ENCODE results near the gene FCER2.
A peak's percentile ranks its signal among the peaks of the same experiment; 100 is the strongest.

Gene FCER2

DNA sequence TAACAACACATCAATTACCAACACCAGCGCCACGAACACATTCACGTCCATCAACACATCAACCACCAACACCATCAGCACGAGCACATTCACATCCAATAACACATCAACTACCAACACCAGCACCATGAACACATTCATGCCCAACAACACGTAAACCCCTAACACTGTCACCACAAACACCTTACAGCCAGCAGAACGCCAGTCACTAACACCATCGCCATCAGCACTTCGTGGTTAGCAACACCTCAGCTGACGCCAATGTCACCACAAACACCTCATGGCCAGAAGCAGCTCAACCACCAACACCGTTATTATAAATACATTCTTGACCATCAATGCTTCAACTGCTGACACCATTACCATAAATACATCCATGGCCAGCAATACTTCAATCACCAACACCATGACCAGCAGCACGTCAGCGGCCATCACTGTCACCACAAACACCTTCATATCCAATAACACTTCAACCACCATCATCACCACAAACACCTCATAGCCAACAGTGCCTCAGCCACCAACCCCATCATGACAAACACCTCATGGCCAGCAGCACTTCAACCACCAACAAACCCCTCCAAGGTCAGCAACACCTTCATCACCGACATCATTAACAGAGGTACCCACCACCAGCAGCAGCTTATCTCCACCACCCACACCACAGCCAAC is 9.4 kb downstream of the FCER2 start:
- Histone ChIP-seq H3K4me3 (ENCODE audit: low read depth in 1 of 5, low read length in 5 of 5) (no peak overlapping the region), H3K9me3 (ENCODE audit: control insufficient read depth in 5 of 5, low read length in 5 of 5) (no peaks in the 10 kb centered on the region), H3K4me1 (ENCODE audit: control insufficient read depth in 5 of 5, insufficient read depth in 5 of 5, low read length in 5 of 5) (peaks cover 0 to 4% (median 0%) of the 10 kb centered on the region in 5 donors), H3K9ac (ENCODE audit: low read length in 5 of 5) (no peak overlapping the region), H3K36me3 (ENCODE audit: control insufficient read depth in 5 of 5, insufficient read depth in 5 of 5, low read length in 5 of 5) (no peaks in the 10 kb centered on the region), H3K27ac (ENCODE audit: low read depth, low read length) (no peak overlapping the region), H3K27me3 (ENCODE audit: control insufficient read depth in 5 of 5, insufficient read depth in 4 of 5, low read length in 5 of 5) (peaks cover 6 to 30% (median 17%) of the 10 kb centered on the region in 5 donors)

- Histone ChIP-seq H3K27me3 (ENCODE audit: control insufficient read depth in 5 of 5, insufficient read depth in 4 of 5, low read length in 5 of 5) (peaks cover 0 to 22% (median 11%) of the 10 kb centered on the region in 5 donors), H3K4me3 (ENCODE audit: low read depth in 1 of 5, low read length in 5 of 5) (no peak overlapping the region), H3K36me3 (ENCODE audit: control insufficient read depth in 5 of 5, insufficient read depth in 5 of 5, low read length in 5 of 5) (no peaks in the 10 kb centered on the region), H3K4me1 (ENCODE audit: control insufficient read depth in 5 of 5, insufficient read depth in 5 of 5, low read length in 5 of 5) (peaks cover 0 to 4% (median 0%) of the 10 kb centered on the region in 5 donors), H3K27ac (ENCODE audit: low read depth, low read length) (no peak overlapping the region), H3K9me3 (ENCODE audit: control insufficient read depth in 5 of 5, low read length in 5 of 5) (no peaks in the 10 kb centered on the region), H3K9ac (ENCODE audit: low read length in 5 of 5) (no peak overlapping the region)
These were observed 10.4 kb downstream of the FCER2 start for GRCh38 chr19:7691497-7691896.

DNA sequence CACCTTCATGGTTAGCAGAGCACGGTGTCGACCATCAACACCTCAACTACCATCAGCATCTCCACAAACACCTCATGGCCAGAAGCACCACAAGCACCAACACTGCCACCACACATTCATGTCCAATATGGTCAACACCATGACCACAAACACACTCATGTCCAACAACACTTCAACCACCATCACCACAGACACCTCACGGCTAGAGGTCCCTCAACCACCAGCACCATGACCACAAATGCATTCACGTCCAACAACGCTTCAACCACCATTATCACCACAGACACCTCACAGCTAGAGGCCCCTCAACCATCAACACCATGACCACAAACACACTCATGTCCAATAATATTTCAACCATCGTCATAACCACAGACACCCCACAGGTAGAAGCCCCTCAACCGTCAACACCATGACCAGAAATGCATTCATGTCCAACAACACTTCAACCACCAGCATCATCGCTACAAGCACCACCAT is 11.1 kb downstream of the FCER2 start:
- H3K9me3 ChIP-seq (ENCODE audit: control insufficient read depth in 5 of 5, low read length in 5 of 5), result no peaks in the 10 kb centered on the region
- no peak overlapping the region for H3K9ac ChIP-seq (ENCODE audit: low read length in 5 of 5)
- H3K4me3 ChIP-seq (ENCODE audit: low read depth in 1 of 5, low read length in 5 of 5), result no peak overlapping the region
- H3K4me1 ChIP-seq (ENCODE audit: control insufficient read depth in 5 of 5, insufficient read depth in 5 of 5, low read length in 5 of 5), result peaks cover 0 to 4% (median 0%) of the 10 kb centered on the region in 5 donors
- peaks cover 0 to 22% (median 11%) of the 10 kb centered on the region in 5 donors for H3K27me3 ChIP-seq (ENCODE audit: control insufficient read depth in 5 of 5, insufficient read depth in 4 of 5, low read length in 5 of 5)
- H3K36me3 ChIP-seq (ENCODE audit: control insufficient read depth in 5 of 5, insufficient read depth in 5 of 5, low read length in 5 of 5), result no peaks in the 10 kb centered on the region
- no peak overlapping the region for H3K27ac ChIP-seq (ENCODE audit: low read depth, low read length)

- Histone ChIP-seq H3K9me3 (ENCODE audit: control insufficient read depth in 5 of 5, low read length in 5 of 5) (no peaks in the 10 kb centered on the region), H3K27me3 (ENCODE audit: control insufficient read depth in 5 of 5, insufficient read depth in 4 of 5, low read length in 5 of 5) (peaks cover 0 to 22% (median 11%) of the 10 kb centered on the region in 5 donors), H3K27ac (ENCODE audit: low read depth, low read length) (no peak overlapping the region), H3K4me1 (ENCODE audit: control insufficient read depth in 5 of 5, insufficient read depth in 5 of 5, low read length in 5 of 5) (no peaks in the 10 kb centered on the region), H3K4me3 (ENCODE audit: low read depth in 1 of 5, low read length in 5 of 5) (no peak overlapping the region), H3K9ac (ENCODE audit: low read length in 5 of 5) (no peak overlapping the region), H3K36me3 (ENCODE audit: control insufficient read depth in 5 of 5, insufficient read depth in 5 of 5, low read length in 5 of 5) (peaks cover 0 to 7% (median 0%) of the 10 kb centered on the region in 5 donors)
These were observed 12.8 kb downstream of the FCER2 start for GRCh38 chr19:7689165-7689564.

DNA sequence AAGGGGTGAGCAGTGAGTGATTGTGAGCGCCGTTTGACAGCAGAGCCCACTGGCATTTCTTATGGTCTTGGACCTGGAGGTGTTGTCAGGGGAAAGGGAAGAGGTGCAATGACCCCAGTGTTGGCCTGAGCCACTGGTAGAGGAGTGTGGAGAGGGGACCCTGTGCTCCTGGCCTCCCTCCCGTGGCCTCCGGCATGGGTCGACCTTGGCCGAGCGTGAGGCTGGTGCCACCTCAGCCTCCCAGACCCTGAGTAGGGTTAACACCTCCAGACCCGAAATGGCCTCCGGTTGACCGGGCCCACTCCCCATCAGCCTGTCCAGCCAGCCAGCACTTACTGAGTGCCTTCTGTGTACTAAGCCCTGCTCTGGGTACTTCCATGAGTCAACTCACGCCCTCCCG is 14.8 kb downstream of the FCER2 start:
- Histone ChIP-seq H3K36me3 (ENCODE audit: control insufficient read depth in 5 of 5, insufficient read depth in 5 of 5, low read length in 5 of 5) (peaks cover 0 to 26% (median 13%) of the 10 kb centered on the region in 5 donors), H3K27me3 (ENCODE audit: control insufficient read depth in 5 of 5, insufficient read depth in 4 of 5, low read length in 5 of 5) (peaks cover 0 to 22% (median 11%) of the 10 kb centered on the region in 5 donors), H3K4me1 (ENCODE audit: control insufficient read depth in 5 of 5, insufficient read depth in 5 of 5, low read length in 5 of 5) (peaks cover 0 to 4% (median under 1%) of the 10 kb centered on the region in 5 donors), H3K27ac (ENCODE audit: low read depth, low read length) (no peak overlapping the region), H3K9me3 (ENCODE audit: control insufficient read depth in 5 of 5, low read length in 5 of 5) (no peaks in the 10 kb centered on the region), H3K9ac (ENCODE audit: low read length in 5 of 5) (no peak overlapping the region), H3K4me3 (ENCODE audit: low read depth in 1 of 5, low read length in 5 of 5) (no peak overlapping the region)

DNA sequence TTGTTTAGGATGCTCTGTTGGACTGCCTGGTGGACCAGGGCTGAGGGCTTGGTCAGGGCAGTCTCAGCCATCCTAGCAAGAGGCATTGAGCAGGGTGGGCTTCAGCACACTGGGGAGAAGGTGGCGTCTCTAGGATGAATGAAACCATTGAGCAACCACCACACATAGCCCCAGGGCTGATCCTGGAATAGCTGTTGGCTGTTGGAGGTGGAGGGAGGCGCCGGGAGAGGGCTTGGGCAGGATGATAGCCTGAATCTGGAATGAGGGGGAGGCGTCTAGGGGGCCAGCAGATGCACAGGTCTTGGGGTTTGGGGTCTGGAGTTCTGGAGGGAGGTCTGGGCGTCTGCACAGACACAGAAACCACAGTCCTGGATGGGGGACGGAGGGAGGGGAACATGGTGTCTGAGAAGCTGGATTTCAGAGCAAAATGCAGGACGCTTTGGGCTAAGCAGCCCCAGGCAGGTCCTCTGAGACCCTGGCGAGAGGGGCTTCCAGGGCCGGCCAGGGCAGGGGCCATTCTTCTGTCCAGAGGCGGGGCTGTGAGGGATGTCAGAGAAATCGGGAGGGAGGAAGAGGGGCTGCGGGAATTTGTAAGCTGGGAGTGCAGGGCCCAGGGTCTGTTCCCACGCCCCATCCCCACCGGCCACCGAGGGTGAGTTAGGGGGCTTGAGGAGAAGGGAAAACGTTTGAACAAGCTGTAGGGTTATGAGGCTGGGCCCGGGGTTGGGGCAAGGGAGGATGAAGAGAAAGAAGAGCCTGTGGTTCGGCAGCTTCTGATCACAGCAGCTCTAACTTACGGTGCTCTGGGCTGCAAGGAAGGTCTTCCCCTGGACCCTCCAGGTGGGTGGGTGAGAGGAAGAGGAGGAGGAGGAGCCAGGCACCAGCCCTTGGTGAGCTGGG is 16.1 kb downstream of the FCER2 start:
- Histone ChIP-seq H3K9ac (ENCODE audit: low read length in 5 of 5) (peak overlapping the region in 1 of 5 donors; percentile 30), H3K27ac (ENCODE audit: low read depth, low read length) (no peak overlapping the region), H3K4me3 (ENCODE audit: low read depth in 1 of 5, low read length in 5 of 5) (no peak overlapping the region), H3K36me3 (ENCODE audit: control insufficient read depth in 5 of 5, insufficient read depth in 5 of 5, low read length in 5 of 5) (peaks cover 0 to 26% (median 13%) of the 10 kb centered on the region in 5 donors), H3K9me3 (ENCODE audit: control insufficient read depth in 5 of 5, low read length in 5 of 5) (no peaks in the 10 kb centered on the region), H3K4me1 (ENCODE audit: control insufficient read depth in 5 of 5, insufficient read depth in 5 of 5, low read length in 5 of 5) (peaks cover 0 to 17% (median 13%) of the 10 kb centered on the region in 5 donors), H3K27me3 (ENCODE audit: control insufficient read depth in 5 of 5, insufficient read depth in 4 of 5, low read length in 5 of 5) (peaks cover 0 to 18% (median 5%) of the 10 kb centered on the region in 5 donors)

- Histone ChIP-seq H3K27me3 (ENCODE audit: control insufficient read depth in 5 of 5, insufficient read depth in 4 of 5, low read length in 5 of 5) (peaks cover 9 to 21% (median 16%) of the 10 kb centered on the region in 5 donors), H3K4me3 (ENCODE audit: low read depth in 1 of 5, low read length in 5 of 5) (peak overlapping the region in 4 of 5 donors; percentile 76 to 95 (median 94)), H3K9me3 (ENCODE audit: control insufficient read depth in 5 of 5, low read length in 5 of 5) (peaks cover 0 to 3% (median 0%) of the 10 kb centered on the region in 5 donors), H3K36me3 (ENCODE audit: control insufficient read depth in 5 of 5, insufficient read depth in 5 of 5, low read length in 5 of 5) (peaks cover 0 to 26% (median 13%) of the 10 kb centered on the region in 5 donors), H3K9ac (ENCODE audit: low read length in 5 of 5) (peak overlapping the region in 2 of 5 donors; percentile 98 to 99), H3K4me1 (ENCODE audit: control insufficient read depth in 5 of 5, insufficient read depth in 5 of 5, low read length in 5 of 5) (peaks cover 0 to 26% (median 16%) of the 10 kb centered on the region in 5 donors), H3K27ac (ENCODE audit: low read depth, low read length) (no peak overlapping the region)
These were observed 19.6 kb downstream of the FCER2 start for GRCh38 chr19:7682175-7682855.

DNA sequence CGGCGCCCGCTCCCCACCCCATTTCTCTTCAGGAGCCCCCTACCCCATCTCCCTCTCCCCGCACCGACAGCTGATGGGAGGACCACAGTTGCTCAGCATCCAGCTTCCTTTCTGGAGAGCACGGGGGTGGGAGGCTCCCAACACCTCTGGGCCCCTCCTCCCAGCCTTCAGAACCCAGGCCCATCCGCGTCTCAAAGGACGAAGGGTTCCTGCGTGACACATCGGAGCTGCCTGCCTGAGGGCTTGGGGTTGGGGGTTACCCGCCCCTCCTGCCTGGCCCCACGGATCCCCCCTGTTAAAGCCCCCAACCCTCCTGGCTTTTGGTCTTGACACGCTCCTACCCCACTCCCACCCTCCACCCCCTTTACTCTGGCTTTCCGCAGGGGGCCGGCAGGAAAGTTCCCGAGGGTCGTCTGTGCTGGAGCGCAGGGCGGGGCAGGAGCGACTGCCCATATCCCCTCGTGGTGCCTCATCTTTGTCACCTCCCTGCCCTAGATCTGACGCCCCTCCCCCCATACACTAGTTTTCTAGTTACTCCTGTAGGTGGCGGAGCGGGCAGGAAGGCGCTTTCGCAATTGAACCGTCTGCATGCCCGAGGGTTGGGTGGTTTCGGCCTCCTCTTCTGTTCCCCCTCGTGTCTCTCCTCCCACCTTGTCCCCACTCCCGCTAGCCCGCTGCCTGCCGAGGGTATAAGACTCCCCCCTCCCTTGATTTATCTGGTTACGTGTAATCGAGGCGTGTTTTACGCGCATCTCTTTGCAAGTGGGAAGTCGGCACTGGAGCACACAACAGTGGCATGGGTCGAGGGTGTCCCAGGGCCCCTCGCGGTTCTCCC is 20.4 kb downstream of the FCER2 start:
- Histone ChIP-seq H3K4me3 (ENCODE audit: low read depth in 1 of 5, low read length in 5 of 5) (peak overlapping the region; percentile 76 to 95 (median 93)), H3K36me3 (ENCODE audit: control insufficient read depth in 5 of 5, insufficient read depth in 5 of 5, low read length in 5 of 5) (peaks cover 0 to 26% (median 13%) of the 10 kb centered on the region in 5 donors), H3K9ac (ENCODE audit: low read length in 5 of 5) (peak overlapping the region in 4 of 5 donors; percentile 91 to 99 (median 96)), H3K27ac (ENCODE audit: low read depth, low read length) (peak overlapping the region; percentile 67), H3K4me1 (ENCODE audit: control insufficient read depth in 5 of 5, insufficient read depth in 5 of 5, low read length in 5 of 5) (peaks cover 0 to 31% (median 16%) of the 10 kb centered on the region in 5 donors), H3K27me3 (ENCODE audit: control insufficient read depth in 5 of 5, insufficient read depth in 4 of 5, low read length in 5 of 5) (peaks cover 9 to 25% (median 21%) of the 10 kb centered on the region in 5 donors), H3K9me3 (ENCODE audit: control insufficient read depth in 5 of 5, low read length in 5 of 5) (peaks cover 0 to 3% (median 0%) of the 10 kb centered on the region in 5 donors)
